ENCODE results near the gene THUMPD3.

THUMPD3 gene

GRCh38 chr3:9415485-9416138 is 52.8 kb downstream of the THUMPD3 start:
- DNase-seq (ENCODE audit: low read depth in 2 of 3, low spot score in 2 of 3) = no peak

GRCh38 chr3:9416139-9416780 is 53.4 kb downstream of the THUMPD3 start:
- DNase-seq (ENCODE audit: low read depth in 2 of 3, low spot score in 2 of 3) = no peak

DNA sequence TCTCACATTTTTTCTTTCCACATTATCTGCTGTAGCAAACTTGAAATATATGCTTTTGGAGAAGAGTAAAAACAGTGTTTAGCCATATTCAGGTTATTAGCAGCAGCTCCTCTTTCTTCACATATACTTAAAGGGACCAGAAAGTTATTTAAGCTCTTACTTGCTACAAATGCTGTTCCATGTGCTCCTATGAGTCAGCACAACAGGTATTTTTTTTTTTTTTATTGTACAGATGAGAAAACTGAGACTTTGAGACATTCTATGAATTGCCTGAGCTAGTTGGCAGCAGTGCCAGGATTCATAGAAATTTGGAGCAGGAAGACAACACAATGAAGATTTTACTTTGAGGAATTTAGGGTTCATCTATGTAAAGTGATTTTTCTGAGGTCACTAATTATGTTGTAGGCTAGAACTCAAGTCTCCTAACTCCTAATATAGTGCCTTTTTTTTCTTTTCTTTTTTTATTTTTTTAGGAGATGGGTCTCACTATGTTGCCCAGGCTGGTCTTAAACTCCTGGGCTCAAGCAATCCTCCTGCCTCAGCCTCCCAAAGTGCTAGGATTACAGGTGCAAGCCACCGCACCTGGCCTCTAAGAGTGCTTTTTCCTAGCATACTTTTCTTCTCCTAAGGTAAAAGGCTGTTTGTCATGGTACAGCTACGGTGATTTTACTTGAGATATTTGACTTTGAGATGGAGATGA is 58.1 kb downstream of the THUMPD3 start:
- no peak for DNase-seq (ENCODE audit: low read depth in 2 of 3, low spot score in 2 of 3)

- no peak for DNase-seq (ENCODE audit: low read depth in 2 of 3, low spot score in 2 of 3)
These were observed 60.0 kb downstream of the THUMPD3 start for GRCh38 chr3:9422712-9423424.

GRCh38 chr3:9428411-9428810 is 65.6 kb downstream of the THUMPD3 start:
- no peak for DNase-seq (ENCODE audit: low read depth in 2 of 3, low spot score in 2 of 3)

GRCh38 chr3:9430733-9431132 is 67.9 kb downstream of the THUMPD3 start:
- no peak for DNase-seq (ENCODE audit: low read depth in 2 of 3, low spot score in 2 of 3)

- no peak for DNase-seq (ENCODE audit: low read depth in 2 of 3, low spot score in 2 of 3)
These were observed 71.0 kb downstream of the THUMPD3 start for GRCh38 chr3:9433627-9434521.

- no peak for DNase-seq (ENCODE audit: low read depth in 2 of 3, low spot score in 2 of 3)
These were observed 72.5 kb downstream of the THUMPD3 start for GRCh38 chr3:9435316-9435715.
